Upper lobe of left lung (tissue), 6 donors: Measurements from ENCODE around the gene COL9A2. TPM values are rescaled to one million over a fixed set of nuclear protein-coding genes. Genes with fewer than 3 reads are reported as not detected.

ENCODE experiments used
- ATAC-seq, 2 donors: fragments of 200-7000 bp; cut with Tn5 transposase; one replicate each; pipeline ENCODE4 v1.9.1; 2022; ENCODE audit warnings: mild to moderate bottlenecking in 2 of 2, moderate library complexity in 2 of 2; ENCODE audit not compliant: low FRiP score in 2 of 2
- DNase-seq, 2 donors: peaks; one replicate each; pipeline ENCODE4 v3.0.0-alpha.2; 2019 to 2020
- H3K27ac ChIP-seq, 4 donors: fragments of 200-600 bp; sonication (generic); one replicate each; pipeline ENCODE4 v1.5.1; 2016 to 2019
- H3K27me3 ChIP-seq, 4 donors: fragments of 200-600 bp; sonication (generic); one replicate each; pipeline ENCODE4 v1.5.1; 2017 to 2019
- H3K36me3 ChIP-seq, 4 donors: fragments of 200-600 bp; sonication (generic); one replicate each; pipeline ENCODE4 v1.5.1; 2016 to 2019
- H3K4me1 ChIP-seq, 4 donors: fragments of 200-600 bp; sonication (generic); one replicate each; pipeline ENCODE4 v1.5.1; 2018 to 2019
- H3K4me3 ChIP-seq, 4 donors: fragments of 200-600 bp; sonication (generic); one replicate each; pipeline ENCODE4 v1.5.1; 2017 to 2019; ENCODE audit warnings: mild to moderate bottlenecking in 2 of 4, moderate library complexity in 1 of 4
- H3K9me3 ChIP-seq, 4 donors: fragments of 200-600 bp; sonication (generic); one replicate each; pipeline ENCODE4 v1.5.1; 2018 to 2019
- EP300 ChIP-seq, 4 donors: sonication (generic); formaldehyde crosslinking; IDR thresholded peaks; one replicate each; pipeline ENCODE4 v1.5.1; 2017; ENCODE audit warnings: antibody characterized with exemption in 4 of 4, control low read depth in 2 of 4
- POLR2A ChIP-seq, 4 donors: fragments of 450-650 bp; IDR thresholded peaks; one replicate each; pipeline ENCODE4 v1.5.1; 2016 to 2017; ENCODE audit warnings: antibody characterized with exemption in 4 of 4, mild to moderate bottlenecking in 2 of 4
- POLR2AphosphoS5 ChIP-seq, 2 donors: sonication (generic); formaldehyde crosslinking; IDR thresholded peaks; one replicate each; pipeline ENCODE4 v1.5.1; 2017; ENCODE audit warnings: antibody characterized with exemption in 2 of 2
- WGBS, 2 donors: methylation state at CpG; one replicate each; pipeline ENCODE4 v1.1.5; 2017 to 2018; 5-methylcytosine and 5-hydroxymethylcytosine counted together
- total RNA-seq, 6 donors: library from RNA; depleted of rRNA in 4 of 6; stranded (reverse); fragments of >200 nt in 4 of 6; gene quantifications; one replicate each; pipeline versions ENCODE4 v1.1.0 to v1.2.1, GENCODE V29; 2016 to 2021
- TF ChIP-seq, protein P1 (sequence below), 6 experiments: fragments of 450-650 bp in 4 of 6; fragments of 200-600 bp in 2 of 6; sonication (generic) in 2 of 6; IDR thresholded peaks; one replicate each; pipeline ENCODE4 v1.5.1; 2016 to 2019; ENCODE audit warnings: antibody characterized with exemption in 6 of 6
- donor health status: DM: no; HTN: no; CAD: no; lungs with moderate emphysema.
- donor health status: DM: no; HTN: yes; CAD: no; lungs with severe emphysema.

Gene COL9A2
- total RNA-seq, 6 donors from 2014 or later = 4.2 to 30.4 (median 5.2) TPM

DNA sequence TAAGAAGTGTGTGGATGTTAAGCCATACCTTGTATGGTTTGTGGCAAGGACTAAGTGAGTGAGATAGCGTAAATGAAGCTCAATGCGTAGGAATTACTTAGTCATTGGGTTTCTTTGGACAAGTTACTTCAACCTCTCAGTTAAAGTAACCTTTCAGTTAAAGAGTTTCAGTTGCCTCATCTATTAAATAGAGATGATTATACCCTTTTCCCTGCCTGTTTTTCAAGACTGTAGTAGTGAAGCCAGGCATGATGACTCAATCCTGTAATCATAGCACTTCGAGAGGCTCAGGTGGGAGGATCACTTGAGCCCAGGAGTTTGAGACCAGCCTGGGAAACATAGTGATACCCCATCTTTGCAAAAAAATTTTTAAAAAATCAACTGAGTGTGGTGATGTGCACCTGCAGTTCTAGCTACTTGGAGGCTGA, 52.7 kb downstream of the COL9A2 start:
- Histone ChIP-seq H3K27me3 (no peaks in the 10 kb centered on the region), H3K27ac (no peak overlapping the region), H3K4me3 (no peak overlapping the region), H3K9me3 (no peaks in the 10 kb centered on the region), H3K4me1 (peaks cover 3 to 11% (median 6%) of the 10 kb centered on the region in 4 donors), H3K36me3 (peaks cover 31 to 86% (median 36%) of the 10 kb centered on the region in 4 donors)
- ATAC-seq = no peak
- 84% methylated on average over 3 of the region's 3 CpGs for WGBS, 2 donors
- TF ChIP-seq, protein P1, sequence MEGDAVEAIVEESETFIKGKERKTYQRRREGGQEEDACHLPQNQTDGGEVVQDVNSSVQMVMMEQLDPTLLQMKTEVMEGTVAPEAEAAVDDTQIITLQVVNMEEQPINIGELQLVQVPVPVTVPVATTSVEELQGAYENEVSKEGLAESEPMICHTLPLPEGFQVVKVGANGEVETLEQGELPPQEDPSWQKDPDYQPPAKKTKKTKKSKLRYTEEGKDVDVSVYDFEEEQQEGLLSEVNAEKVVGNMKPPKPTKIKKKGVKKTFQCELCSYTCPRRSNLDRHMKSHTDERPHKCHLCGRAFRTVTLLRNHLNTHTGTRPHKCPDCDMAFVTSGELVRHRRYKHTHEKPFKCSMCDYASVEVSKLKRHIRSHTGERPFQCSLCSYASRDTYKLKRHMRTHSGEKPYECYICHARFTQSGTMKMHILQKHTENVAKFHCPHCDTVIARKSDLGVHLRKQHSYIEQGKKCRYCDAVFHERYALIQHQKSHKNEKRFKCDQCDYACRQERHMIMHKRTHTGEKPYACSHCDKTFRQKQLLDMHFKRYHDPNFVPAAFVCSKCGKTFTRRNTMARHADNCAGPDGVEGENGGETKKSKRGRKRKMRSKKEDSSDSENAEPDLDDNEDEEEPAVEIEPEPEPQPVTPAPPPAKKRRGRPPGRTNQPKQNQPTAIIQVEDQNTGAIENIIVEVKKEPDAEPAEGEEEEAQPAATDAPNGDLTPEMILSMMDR (IDR thresholded peaks at IDR 0.05) = no peak
- no peak for TF ChIP-seq POLR2A (IDR thresholded peaks at IDR 0.05)
- TF ChIP-seq POLR2AphosphoS5 (IDR thresholded peaks at IDR 0.05) = no peak
- TF ChIP-seq EP300 (IDR thresholded peaks at IDR 0.05) = no peak
- no peak for DNase-seq

DNA sequence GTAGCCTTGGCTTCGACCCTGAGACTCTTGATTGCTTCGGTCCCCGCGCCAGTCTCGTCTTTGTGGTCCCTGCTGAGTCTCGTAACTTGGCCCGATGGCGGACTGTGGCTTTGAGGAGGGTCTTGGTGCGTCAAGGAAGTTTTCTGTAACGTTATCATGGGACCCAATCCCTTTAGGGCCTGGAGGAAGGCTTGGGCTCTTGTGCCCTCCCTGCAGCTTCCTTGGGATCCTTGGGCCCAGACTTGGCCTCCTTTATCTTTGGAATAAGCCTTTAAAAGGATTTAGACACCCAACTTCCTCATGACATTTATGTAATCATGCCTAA, 58.7 kb downstream of the COL9A2 start:
- no peak for DNase-seq
- H3K27me3 ChIP-seq = no peaks in the 10 kb centered on the region
- H3K9me3 ChIP-seq = no peaks in the 10 kb centered on the region
- peak overlapping the region; percentile 70 to 96 (median 94) for H3K4me3 ChIP-seq
- H3K27ac ChIP-seq = peak overlapping the region; percentile 95 to 97 (median 96)
- ATAC-seq = no peak
- WGBS, 2 donors = 0% methylated on average over 10 of the region's 10 CpGs
- peaks cover 21 to 38% (median 22%) of the 10 kb centered on the region in 4 donors for H3K4me1 ChIP-seq
- TF ChIP-seq, protein P1 (IDR thresholded peaks at IDR 0.05) = no peak
- no peak for TF ChIP-seq POLR2AphosphoS5 (IDR thresholded peaks at IDR 0.05)
- no peak for TF ChIP-seq POLR2A (IDR thresholded peaks at IDR 0.05)
- TF ChIP-seq EP300 (IDR thresholded peaks at IDR 0.05) = no peak
- H3K36me3 ChIP-seq = peaks cover 16 to 40% (median 24%) of the 10 kb centered on the region in 4 donors

DNA sequence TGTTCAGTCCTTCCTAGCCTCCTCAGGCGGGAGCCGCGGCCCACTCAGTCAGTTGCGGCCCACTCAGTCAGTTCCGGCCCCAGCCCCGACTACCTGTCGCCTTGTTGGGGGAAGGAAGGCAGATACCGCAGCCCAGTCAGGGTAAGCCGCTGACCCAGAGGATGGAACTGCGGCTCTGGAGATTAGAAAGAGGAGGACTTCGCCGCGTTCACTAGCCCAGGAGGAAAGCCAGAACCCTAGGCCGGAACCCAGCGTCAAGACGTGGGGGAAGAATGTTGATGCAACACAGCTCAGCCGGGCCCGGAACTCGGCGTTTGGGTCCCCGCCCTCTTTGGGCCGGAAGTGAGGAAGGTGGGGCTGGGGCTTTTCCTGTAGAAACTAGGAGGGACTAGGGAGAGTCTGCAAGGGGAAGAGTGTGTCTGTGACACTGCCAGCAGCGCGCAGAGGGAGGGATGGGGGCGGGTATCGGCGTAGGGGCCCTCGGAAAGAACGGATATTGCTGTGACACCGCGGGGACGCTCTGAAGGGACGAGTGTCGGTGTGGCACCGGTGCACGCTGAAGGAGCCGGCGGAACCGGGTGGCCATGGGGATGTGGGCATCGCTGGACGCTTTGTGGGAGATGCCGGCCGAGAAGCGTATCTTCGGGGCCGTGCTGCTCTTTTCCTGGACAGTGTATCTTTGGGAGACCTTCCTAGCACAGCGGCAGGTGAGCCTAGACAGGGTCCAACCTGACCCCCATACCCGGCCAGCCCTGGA, 59.2 kb downstream of the COL9A2 start, which contains the start of gene ZMPSTE24:
TSS of gene ZMPSTE24 (plus strand) at position 549 of the 757 bp plus-strand sequence. CDS start at position 585, 36 bp downstream.
- WGBS, 2 donors = 1% methylated on average over 31 to 40 of the region's 48 CpGs
- Histone ChIP-seq H3K36me3 (peaks cover 13 to 35% (median 19%) of the 10 kb centered on the region in 4 donors), H3K4me1 (peaks cover 21 to 38% (median 22%) of the 10 kb centered on the region in 4 donors)

DNA sequence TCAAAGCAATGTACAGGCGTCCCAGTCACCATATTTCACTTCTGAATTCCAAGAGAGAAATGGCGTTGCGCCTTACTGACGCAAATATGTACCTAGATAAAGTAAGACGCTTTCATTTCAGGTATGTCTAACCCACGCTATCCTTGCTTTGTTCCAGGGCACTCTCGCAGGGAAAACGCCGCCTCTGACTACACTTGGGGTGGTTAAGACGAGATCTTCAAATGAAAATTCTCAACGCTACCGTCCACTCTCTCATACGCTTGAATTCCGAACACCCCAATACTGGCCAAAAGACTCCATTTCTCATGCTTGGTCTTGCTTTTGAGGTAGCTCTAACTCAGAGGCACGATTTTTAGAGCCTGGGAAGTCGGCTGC, 59.8 kb downstream of the COL9A2 start:
- no peak for DNase-seq
- 2% methylated on average over 16 of the region's 16 CpGs for WGBS, 2 donors
- Histone ChIP-seq H3K27ac (peak overlapping the region; percentile 95 to 97 (median 96)), H3K4me3 (peak overlapping the region; percentile 70 to 96 (median 86)), H3K9me3 (no peaks in the 10 kb centered on the region), H3K36me3 (peaks cover 12 to 29% (median 17%) of the 10 kb centered on the region in 4 donors), H3K27me3 (no peaks in the 10 kb centered on the region), H3K4me1 (peaks cover 20 to 38% (median 22%) of the 10 kb centered on the region in 4 donors)
- ATAC-seq = peak in 1 of 2 donors; percentile 30
- no peak for TF ChIP-seq EP300 (IDR thresholded peaks at IDR 0.05)
- TF ChIP-seq POLR2AphosphoS5 (IDR thresholded peaks at IDR 0.05) = no peak
- TF ChIP-seq, protein P1 (IDR thresholded peaks at IDR 0.05) = no peak
- TF ChIP-seq POLR2A (IDR thresholded peaks at IDR 0.05) = no peak

More for the DNA sequence above, 59.2 kb downstream of the COL9A2 start, which contains the start of gene ZMPSTE24:
- Histone ChIP-seq H3K9me3 (no peaks in the 10 kb centered on the region), H3K27ac (peak within 1 kb of the TSS; percentile 95 to 97 (median 96)), H3K27me3 (no peaks in the 10 kb centered on the region), H3K4me3 (peak within 1 kb of the TSS; percentile 70 to 96 (median 94))
- ATAC-seq (peak; percentile 99 to 100), DNase-seq (peak; percentile 92 to 95)
- peak; percentile 74 to 81 for TF ChIP-seq POLR2AphosphoS5 (IDR thresholded peaks at IDR 0.05)
- no peak for TF ChIP-seq EP300 (IDR thresholded peaks at IDR 0.05)
- TF ChIP-seq, protein P1 (IDR thresholded peaks at IDR 0.05) = peak in 3 of 6 experiments; percentile 4 to 22 (median 5)
- peak in 3 of 4 donors; percentile 48 to 63 (median 51) for TF ChIP-seq POLR2A (IDR thresholded peaks at IDR 0.05)
